ENCODE results near the gene FRMD4A.

- TF ChIP-seq, protein P1, sequence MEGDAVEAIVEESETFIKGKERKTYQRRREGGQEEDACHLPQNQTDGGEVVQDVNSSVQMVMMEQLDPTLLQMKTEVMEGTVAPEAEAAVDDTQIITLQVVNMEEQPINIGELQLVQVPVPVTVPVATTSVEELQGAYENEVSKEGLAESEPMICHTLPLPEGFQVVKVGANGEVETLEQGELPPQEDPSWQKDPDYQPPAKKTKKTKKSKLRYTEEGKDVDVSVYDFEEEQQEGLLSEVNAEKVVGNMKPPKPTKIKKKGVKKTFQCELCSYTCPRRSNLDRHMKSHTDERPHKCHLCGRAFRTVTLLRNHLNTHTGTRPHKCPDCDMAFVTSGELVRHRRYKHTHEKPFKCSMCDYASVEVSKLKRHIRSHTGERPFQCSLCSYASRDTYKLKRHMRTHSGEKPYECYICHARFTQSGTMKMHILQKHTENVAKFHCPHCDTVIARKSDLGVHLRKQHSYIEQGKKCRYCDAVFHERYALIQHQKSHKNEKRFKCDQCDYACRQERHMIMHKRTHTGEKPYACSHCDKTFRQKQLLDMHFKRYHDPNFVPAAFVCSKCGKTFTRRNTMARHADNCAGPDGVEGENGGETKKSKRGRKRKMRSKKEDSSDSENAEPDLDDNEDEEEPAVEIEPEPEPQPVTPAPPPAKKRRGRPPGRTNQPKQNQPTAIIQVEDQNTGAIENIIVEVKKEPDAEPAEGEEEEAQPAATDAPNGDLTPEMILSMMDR (IDR thresholded peaks at IDR 0.05; ENCODE audit: poor library complexity), result no peak
- TF ChIP-seq EZH2phosphoT487 (IDR thresholded peaks at IDR 0.05; ENCODE audit: low read depth, severe bottlenecking, unreplicated experiment) (no peak), EZH2 (IDR thresholded peaks at IDR 0.05; ENCODE audit: borderline replicate concordance) (no peak)
Measured at GRCh38 chr10:13627459-13628310, 703.0 kb downstream of the FRMD4A start.

Data from hepatocyte (in vitro differentiated cells).